Right lobe of liver (tissue), 6 donors: ENCODE results near the gene ARPC1B. TPM values are rescaled to one million over a fixed set of nuclear protein-coding genes. Genes with fewer than 3 reads are reported as not detected.
A peak's percentile ranks its signal among the peaks of the same experiment; 100 is the strongest.
"Not testable (repeated sequence)": the region's sequence is repeated elsewhere in the genome, so short reads cannot be mapped to it uniquely, and the experiment has no call there.

Source experiments
- ATAC-seq, 4 donors: fragments of 200-7000 bp; cut with Tn5 transposase; one replicate each; pipeline ENCODE4 v1.9.1; 2020; ENCODE audit warnings: mild to moderate bottlenecking in 4 of 4, moderate library complexity in 4 of 4
- DNase-seq, 3 donors: peaks; one replicate each; pipeline ENCODE4 v3.0.0-alpha.2; 2020
- H3K27ac ChIP-seq, 3 donors: fragments of 200-600 bp; one replicate each; pipeline ENCODE4 v1.8.0; 2022
- H3K27me3 ChIP-seq, 2 donors: fragments of 200-600 bp; one replicate each; pipeline ENCODE4 v1.8.0; 2022
- H3K36me3 ChIP-seq, 4 donors: fragments of 200-600 bp; sonication (generic) in 1 of 4; one replicate each; pipeline versions ENCODE4 v1.5.1 to v1.8.0; 2017 to 2022; ENCODE audit warnings: control low read depth in 1 of 4
- H3K4me1 ChIP-seq, 4 donors: fragments of 200-600 bp; sonication (generic) in 1 of 4; one replicate each; pipeline versions ENCODE4 v1.5.1 to v1.8.0; 2017 to 2022; ENCODE audit warnings: control low read depth in 1 of 4
- H3K4me3 ChIP-seq, 3 donors: fragments of 200-600 bp; one replicate each; pipeline ENCODE4 v1.8.0; 2022
- H3K9me3 ChIP-seq, 4 donors: fragments of 200-600 bp; sonication (generic) in 1 of 4; one replicate each; pipeline versions ENCODE4 v1.5.1 to v1.8.0; 2017 to 2022; ENCODE audit warnings: control low read depth in 1 of 4
- CTCF ChIP-seq, 4 donors: fragments of 200-600 bp in 3 of 4; fragments of 450-650 bp in 1 of 4; IDR thresholded peaks; one replicate each; pipeline versions ENCODE4 v1.5.1 to v1.8.0; 2016 to 2022; ENCODE audit warnings: antibody characterized with exemption in 4 of 4, mild to moderate bottlenecking in 2 of 4
- POLR2A ChIP-seq: fragments of 450-650 bp; IDR thresholded peaks from one replicate; pipeline ENCODE4 v1.6.1; 2017; ENCODE audit warnings: antibody characterized with exemption, mild to moderate bottlenecking
- WGBS: methylation state at CpG from one replicate; pipeline ENCODE4 v1.1.6; 2018; ENCODE audit warnings: low coverage, low lambda C conversion rate; ENCODE audit not compliant: insufficient coverage; ENCODE audit errors: missing lambda C conversion rate; 5-methylcytosine and 5-hydroxymethylcytosine counted together
- intact Hi-C, 2 donors: fragments of 100-400 bp; cut with DNase I; formaldehyde crosslinking; loops; one replicate each; pipeline versions ENCODE4 v1.11.2 to v1.14.1; 2022
- total RNA-seq, 6 experiments: library from RNA; depleted of rRNA in 2 of 6; stranded (reverse); fragments of >200 nt in 2 of 6; fragmentation: NEBNext Ultra II Directional in 3 of 6; extraction: Animal tissue kit (Norgen Biotek cat#: 25700) in 3 of 6; gene quantifications; one replicate each; pipeline versions ENCODE4 v1.1.0 to v1.2.4, GENCODE V29; 2016 to 2023
- donor health status: DM: no; HTN: yes; CAD: no.
- donor health status: DM: no; HTN: no; CAD: no.
- donor health status: DM: no; HTN: no; CAD: no.
- donor health status: DM: no; HTN: yes; CAD: no.
- donor health status: DM: no; HTN: yes; CAD: no.

ARPC1B gene
- total RNA-seq, 6 experiments from 2014 or later: 24.4 to 197 (median 52.7) TPM

GRCh38 chr7:99352247-99352646, 22.3 kb upstream of the ARPC1B start:
- ATAC-seq (no peak), DNase-seq (no peak)
- H3K36me3 ChIP-seq: peaks cover 6 to 82% (median 28%) of the 10 kb centered on the region in 4 donors
- H3K9me3 ChIP-seq: no peaks in the 10 kb centered on the region
- intact Hi-C loops: no loop called here
- TF ChIP-seq POLR2A: no peak
- TF ChIP-seq CTCF (IDR thresholded peaks at IDR 0.05): no peak
- H3K4me1 ChIP-seq: peaks cover 0 to 8% (median 0%) of the 10 kb centered on the region in 4 donors
- 93% methylated on average over 3 of the region's 5 CpGs for WGBS
- no peaks in the 10 kb centered on the region for H3K27me3 ChIP-seq
- H3K27ac ChIP-seq: no peak overlapping the region
- H3K4me3 ChIP-seq: no peak overlapping the region

DNA sequence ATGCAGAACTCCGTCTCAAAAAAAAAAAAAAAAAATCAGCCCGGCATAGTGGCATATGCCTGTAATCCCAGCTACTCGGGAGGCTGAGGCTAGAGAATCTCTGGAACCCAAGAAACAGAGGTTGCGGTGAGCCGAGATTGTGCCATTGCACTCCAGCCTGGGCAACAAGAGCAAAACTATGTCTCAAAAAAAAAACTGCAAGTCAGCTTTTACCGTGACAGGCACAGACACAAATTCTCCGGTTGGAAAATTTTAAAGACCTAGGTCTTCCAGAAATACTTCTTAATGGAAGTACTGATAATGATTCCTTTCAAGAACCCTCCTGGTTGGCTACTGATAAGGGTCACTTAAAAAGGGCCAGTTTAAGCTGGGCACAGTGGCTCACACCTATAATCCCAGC, 19.4 kb upstream of the ARPC1B start:
- WGBS: 98% methylated on average over 7 of the region's 7 CpGs
- TF ChIP-seq POLR2A (no peak), CTCF (IDR thresholded peaks at IDR 0.05) (no peak)
- H3K36me3 ChIP-seq: peaks cover 9 to 82% (median 39%) of the 10 kb centered on the region in 4 donors

DNA sequence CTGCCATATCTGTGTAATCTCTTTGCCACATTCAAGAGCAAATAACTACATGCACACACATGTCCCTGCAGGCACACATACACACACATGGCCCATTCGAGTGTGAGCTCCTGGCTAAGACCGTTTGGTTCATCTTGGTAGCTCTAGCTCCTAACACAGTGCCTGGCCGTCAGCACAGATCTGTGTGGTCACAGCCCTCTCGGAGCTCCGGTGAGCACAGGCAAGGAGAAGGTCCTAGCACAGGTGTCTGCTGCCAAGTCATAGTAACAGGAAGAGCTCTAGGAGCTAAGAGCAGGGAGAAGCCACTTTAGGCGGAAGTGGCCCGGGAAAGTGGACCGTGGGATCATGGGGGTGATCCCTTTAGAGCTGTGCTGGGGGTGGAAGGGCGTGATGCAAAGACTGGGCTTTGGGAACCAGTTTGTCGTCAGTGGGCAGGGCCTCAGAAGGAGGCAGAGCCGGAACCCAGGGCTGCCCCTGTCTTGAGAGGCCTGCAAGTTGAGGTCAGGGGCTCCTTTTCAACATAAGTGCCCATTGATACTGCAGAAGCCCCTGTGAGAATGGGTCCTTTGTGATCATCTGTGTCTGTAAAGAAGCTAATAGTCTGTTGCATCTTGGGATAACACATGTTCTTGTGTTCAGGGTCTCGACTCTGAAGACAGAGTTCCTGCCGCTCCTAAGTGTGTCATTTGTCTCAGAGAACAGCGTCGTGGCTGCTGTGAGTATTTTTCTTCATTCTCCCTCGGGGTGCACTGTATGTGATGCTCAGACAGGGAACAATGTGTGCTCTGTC, 16.6 kb upstream of the ARPC1B start:
- no peaks in the 10 kb centered on the region for H3K9me3 ChIP-seq
- no peak overlapping the region for H3K27ac ChIP-seq
- H3K4me3 ChIP-seq: no peak overlapping the region
- H3K4me1 ChIP-seq: peaks cover 0 to 8% (median 0%) of the 10 kb centered on the region in 4 donors
- H3K27me3 ChIP-seq: no peaks in the 10 kb centered on the region
- no peak for TF ChIP-seq POLR2A
- no peak for TF ChIP-seq CTCF (IDR thresholded peaks at IDR 0.05)
- ATAC-seq: no peak
- 83% methylated on average over 7 of the region's 16 CpGs for WGBS
- intact Hi-C loops: no loop called here
- peak in 1 of 3 donors; percentile 25 for DNase-seq
- H3K36me3 ChIP-seq: peaks cover 4 to 81% (median 32%) of the 10 kb centered on the region in 4 donors

More for the DNA sequence above, 19.4 kb upstream of the ARPC1B start:
- intact Hi-C loops: no loop called here
- DNase-seq: no peak
- Histone ChIP-seq H3K9me3 (no peaks in the 10 kb centered on the region), H3K27ac (no peak overlapping the region), H3K27me3 (no peaks in the 10 kb centered on the region), H3K4me1 (peaks cover 0 to 8% (median 0%) of the 10 kb centered on the region in 4 donors), H3K4me3 (no peak overlapping the region)
- no peak for ATAC-seq

DNA sequence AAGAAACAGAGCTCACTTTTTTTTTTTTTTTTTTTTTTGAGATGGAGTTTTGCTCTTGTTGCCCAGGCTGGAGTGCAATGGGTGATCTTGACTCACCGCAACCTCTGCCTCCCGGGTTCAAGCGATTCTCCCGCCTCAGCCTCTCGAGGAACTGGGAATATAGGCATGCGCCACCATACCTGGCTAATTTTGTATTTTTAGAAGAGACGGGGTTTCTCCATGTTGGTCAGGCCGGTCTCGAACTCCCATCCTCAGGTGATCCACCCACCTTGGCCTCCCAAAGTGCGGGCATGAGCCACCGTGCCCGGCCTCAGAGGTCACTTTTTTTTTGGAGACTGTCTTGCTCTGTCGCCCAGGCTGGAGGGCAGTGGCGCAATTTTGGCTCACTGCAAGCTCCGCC, 16.0 kb upstream of the ARPC1B start:
- not testable (repeated sequence) for H3K9me3 ChIP-seq

DNA sequence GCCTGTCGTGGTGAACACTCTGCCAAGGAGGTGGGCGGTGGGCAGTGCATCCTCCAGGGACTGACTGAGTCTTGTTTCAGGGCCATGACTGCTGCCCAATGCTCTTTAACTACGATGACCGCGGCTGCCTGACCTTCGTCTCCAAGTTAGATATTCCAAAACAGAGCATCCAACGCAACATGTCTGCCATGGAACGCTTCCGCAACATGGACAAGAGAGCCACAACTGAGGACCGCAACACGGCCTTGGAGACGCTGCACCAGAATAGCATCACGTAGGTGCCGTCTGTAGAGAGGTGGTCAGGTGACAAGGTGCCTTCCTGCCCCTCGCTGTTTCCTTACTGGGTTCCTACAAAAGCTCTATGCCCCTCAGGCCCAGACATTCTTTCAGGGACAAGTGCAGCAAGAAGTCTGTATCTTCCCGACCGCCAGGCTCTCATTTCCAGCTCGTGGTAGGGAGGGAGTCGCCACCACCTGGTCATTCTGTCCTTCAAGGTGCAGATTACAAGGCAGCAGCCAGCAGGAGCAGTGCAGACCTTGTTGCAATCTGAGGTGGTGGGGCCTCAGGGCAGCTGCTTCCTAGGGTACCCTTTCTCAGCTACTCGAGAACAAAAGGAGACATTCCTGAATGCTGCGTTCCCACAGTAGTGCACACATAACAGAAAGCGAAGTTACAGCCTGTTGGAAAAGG, 14.9 kb upstream of the ARPC1B start:
- H3K9me3 ChIP-seq: no peaks in the 10 kb centered on the region
- H3K27ac ChIP-seq: no peak overlapping the region
- no peak for ATAC-seq
- TF ChIP-seq POLR2A (no peak), CTCF (IDR thresholded peaks at IDR 0.05) (no peak)
- H3K27me3 ChIP-seq: no peaks in the 10 kb centered on the region
- no peak for DNase-seq
- peaks cover 4 to 81% (median 29%) of the 10 kb centered on the region in 4 donors for H3K36me3 ChIP-seq
- WGBS: 90% methylated on average over 9 of the region's 22 CpGs
- no peak overlapping the region for H3K4me3 ChIP-seq
- intact Hi-C loops: no loop called here
- H3K4me1 ChIP-seq: peaks cover 0 to 8% (median 0%) of the 10 kb centered on the region in 4 donors

More for the DNA sequence above, 16.0 kb upstream of the ARPC1B start:
- H3K4me3 ChIP-seq, H3K27me3 ChIP-seq, H3K27ac ChIP-seq, ATAC-seq, intact Hi-C loops, H3K4me1 ChIP-seq: not testable (repeated sequence)
- DNase-seq: peak in 1 of 3 donors; percentile 9
- WGBS: 92% methylated on average over 10 of the region's 15 CpGs
- H3K36me3 ChIP-seq: peaks cover 4 to 81% (median 30%) of the 10 kb centered on the region in 4 donors
